Activated T-cell treated with anti-CD3 and anti-CD28 coated beads, Interleukin-2, amount 50 U/mL, for 24 hours (primary cell): ENCODE measurements around the gene GCGR.

Source experiments
- DNase-seq: peaks from one replicate; pipeline ENCODE4 v3.0.0-alpha.2; 2020
- H3K27ac Mint-ChIP-seq: 2 replicates; pipeline ENCODE4 v1.8.0; 2020; ENCODE audit warnings: mild to moderate bottlenecking, mixed read lengths
- H3K27me3 Mint-ChIP-seq: 2 replicates; pipeline ENCODE4 v1.8.0; 2020; ENCODE audit warnings: mixed read lengths
- H3K36me3 Mint-ChIP-seq: 2 replicates; pipeline ENCODE4 v1.8.0; 2020; ENCODE audit warnings: low read depth, mixed read lengths
- H3K4me1 Mint-ChIP-seq: 2 replicates; pipeline ENCODE4 v1.8.0; 2020; ENCODE audit warnings: low read depth, mixed read lengths
- H3K4me3 Mint-ChIP-seq: 2 replicates; pipeline ENCODE4 v1.8.0; 2020; ENCODE audit warnings: mild to moderate bottlenecking, moderate library complexity, mixed read lengths
- H3K9me3 Mint-ChIP-seq: 2 replicates; pipeline ENCODE4 v1.8.0; 2020; ENCODE audit warnings: mixed read lengths

GCGR gene

GRCh38 chr17:81845361-81845760, 41.4 kb downstream of the GCGR start:
- no peaks in the 10 kb centered on the region for H3K4me1 Mint-ChIP-seq
- H3K27ac Mint-ChIP-seq = no peak overlapping the region
- no peaks in the 10 kb centered on the region for H3K27me3 Mint-ChIP-seq
- H3K4me3 Mint-ChIP-seq = no peak overlapping the region
- no peaks in the 10 kb centered on the region for H3K9me3 Mint-ChIP-seq
- no peak for DNase-seq
- peaks cover 76% of the 10 kb centered on the region for H3K36me3 Mint-ChIP-seq

GRCh38 chr17:81845881-81846742, 42.2 kb downstream of the GCGR start:
- H3K4me3 Mint-ChIP-seq = no peak overlapping the region
- no peaks in the 10 kb centered on the region for H3K27me3 Mint-ChIP-seq
- peaks cover 84% of the 10 kb centered on the region for H3K36me3 Mint-ChIP-seq
- no peaks in the 10 kb centered on the region for H3K4me1 Mint-ChIP-seq
- no peak for DNase-seq
- no peaks in the 10 kb centered on the region for H3K9me3 Mint-ChIP-seq
- H3K27ac Mint-ChIP-seq = no peak overlapping the region

- Mint-ChIP-seq H3K27me3 (no peaks in the 10 kb centered on the region), H3K36me3 (peaks cover 90% of the 10 kb centered on the region), H3K27ac (no peak overlapping the region), H3K4me1 (no peaks in the 10 kb centered on the region), H3K9me3 (no peaks in the 10 kb centered on the region), H3K4me3 (no peak overlapping the region)
- no peak for DNase-seq
Measured at GRCh38 chr17:81846743-81847689, 43.1 kb downstream of the GCGR start.

GRCh38 chr17:81849457-81849856, 45.5 kb downstream of the GCGR start:
- no peaks in the 10 kb centered on the region for H3K27me3 Mint-ChIP-seq
- peaks cover 90% of the 10 kb centered on the region for H3K36me3 Mint-ChIP-seq
- no peak for DNase-seq
- H3K4me3 Mint-ChIP-seq = no peak overlapping the region
- H3K4me1 Mint-ChIP-seq = peaks cover 3% of the 10 kb centered on the region
- no peaks in the 10 kb centered on the region for H3K9me3 Mint-ChIP-seq
- H3K27ac Mint-ChIP-seq = no peak overlapping the region

- DNase-seq = no peak
- H3K27ac Mint-ChIP-seq = no peak overlapping the region
- no peaks in the 10 kb centered on the region for H3K27me3 Mint-ChIP-seq
- no peaks in the 10 kb centered on the region for H3K9me3 Mint-ChIP-seq
- H3K36me3 Mint-ChIP-seq = peaks cover 90% of the 10 kb centered on the region
- H3K4me3 Mint-ChIP-seq = no peak overlapping the region
- peaks cover 10% of the 10 kb centered on the region for H3K4me1 Mint-ChIP-seq
Measured at GRCh38 chr17:81851423-81851822, 47.5 kb downstream of the GCGR start.

- DNase-seq = no peak
- no peaks in the 10 kb centered on the region for H3K9me3 Mint-ChIP-seq
- no peaks in the 10 kb centered on the region for H3K27me3 Mint-ChIP-seq
- H3K4me3 Mint-ChIP-seq = no peak overlapping the region
- peaks cover 11% of the 10 kb centered on the region for H3K4me1 Mint-ChIP-seq
- no peak overlapping the region for H3K27ac Mint-ChIP-seq
- H3K36me3 Mint-ChIP-seq = peaks cover 89% of the 10 kb centered on the region
Measured at GRCh38 chr17:81852237-81852636, 48.3 kb downstream of the GCGR start.

GRCh38 chr17:81854974-81855774, 51.2 kb downstream of the GCGR start:
- Mint-ChIP-seq H3K4me3 (no peak overlapping the region), H3K36me3 (peaks cover 94% of the 10 kb centered on the region), H3K27ac (peak overlapping the region; percentile 68), H3K4me1 (peaks cover 34% of the 10 kb centered on the region), H3K27me3 (no peaks in the 10 kb centered on the region), H3K9me3 (no peaks in the 10 kb centered on the region)
- DNase-seq = no peak

- Mint-ChIP-seq H3K27me3 (peaks cover 2% of the 10 kb centered on the region), H3K27ac (peak overlapping the region; percentile 86), H3K4me1 (peaks cover 46% of the 10 kb centered on the region), H3K9me3 (no peaks in the 10 kb centered on the region), H3K4me3 (peak overlapping the region; percentile 86), H3K36me3 (peaks cover 83% of the 10 kb centered on the region)
- DNase-seq = no peak
Measured at GRCh38 chr17:81858170-81858966, 54.4 kb downstream of the GCGR start.

- peak overlapping the region; percentile 86 for H3K27ac Mint-ChIP-seq
- H3K9me3 Mint-ChIP-seq = no peaks in the 10 kb centered on the region
- peaks cover 50% of the 10 kb centered on the region for H3K4me1 Mint-ChIP-seq
- peaks cover 2% of the 10 kb centered on the region for H3K27me3 Mint-ChIP-seq
- peak; percentile 42 for DNase-seq
- H3K4me3 Mint-ChIP-seq = peak overlapping the region; percentile 86
- peaks cover 83% of the 10 kb centered on the region for H3K36me3 Mint-ChIP-seq
Measured at GRCh38 chr17:81858967-81859905, 55.3 kb downstream of the GCGR start.

GRCh38 chr17:81859906-81860755, 56.2 kb downstream of the GCGR start, which contains the start of gene P4HB:
Gene P4HB, minus strand, starts transcription at chr17:81860535. Its CDS starts 64 bp downstream, at chr17:81860471.
- Mint-ChIP-seq H3K27me3 (peaks cover 2% of the 10 kb centered on the region), H3K4me3 (peak within 1 kb of the TSS; percentile 97), H3K36me3 (peaks cover 83% of the 10 kb centered on the region), H3K9me3 (no peaks in the 10 kb centered on the region), H3K4me1 (peaks cover 48% of the 10 kb centered on the region), H3K27ac (peak within 1 kb of the TSS; percentile 98)
- peak; percentile 95 for DNase-seq

- peak; percentile 100 for DNase-seq
- H3K4me1 Mint-ChIP-seq = peaks cover 48% of the 10 kb centered on the region
- peak overlapping the region; percentile 97 for H3K4me3 Mint-ChIP-seq
- H3K36me3 Mint-ChIP-seq = peaks cover 83% of the 10 kb centered on the region
- H3K9me3 Mint-ChIP-seq = no peaks in the 10 kb centered on the region
- H3K27me3 Mint-ChIP-seq = peaks cover 2% of the 10 kb centered on the region
- peak overlapping the region; percentile 98 for H3K27ac Mint-ChIP-seq
Measured at GRCh38 chr17:81860756-81861568, 57.0 kb downstream of the GCGR start.
